Liver (tissue), 9 donors: Measurements from ENCODE around the gene BTBD19. TPM values are rescaled to one million over a fixed set of nuclear protein-coding genes. Genes with fewer than 3 reads are reported as not detected.
A peak's percentile ranks its signal among the peaks of the same experiment; 100 is the strongest.

ENCODE experiments used
- DNase-seq: peaks from one replicate; pipeline ENCODE4 v3.0.0-alpha.2; 2017; ENCODE audit warnings: low spot score
- H3K27ac ChIP-seq, 2 donors: one replicate each; pipeline ENCODE4 v1.7.0; 2013; ENCODE audit warnings: inconsistent platforms in 2 of 2, low read length in 2 of 2, control low read depth in 1 of 2, low read depth in 1 of 2, mild to moderate bottlenecking in 1 of 2
- H3K27me3 ChIP-seq, 4 donors: one replicate each; pipeline versions ENCODE4 v1.6.1 to v1.7.0; 2013; ENCODE audit warnings: low read length in 3 of 4, inconsistent platforms in 1 of 4, mild to moderate bottlenecking in 1 of 4, moderate library complexity in 1 of 4; ENCODE audit not compliant: control insufficient read depth in 4 of 4, insufficient read depth in 4 of 4
- H3K36me3 ChIP-seq, 4 donors: one replicate each; pipeline versions ENCODE4 v1.6.1 to v1.7.0; 2013; ENCODE audit warnings: low read length in 3 of 4, mild to moderate bottlenecking in 3 of 4, low read depth in 1 of 4, moderate library complexity in 1 of 4; ENCODE audit not compliant: control insufficient read depth in 4 of 4, insufficient read depth in 3 of 4
- H3K4me1 ChIP-seq, 4 donors: one replicate each; pipeline versions ENCODE4 v1.6.1 to v1.7.0; 2013; ENCODE audit warnings: low read length in 3 of 4, mild to moderate bottlenecking in 3 of 4, moderate library complexity in 1 of 4; ENCODE audit not compliant: control insufficient read depth in 4 of 4, insufficient read depth in 4 of 4
- H3K4me3 ChIP-seq, 3 donors: one replicate each; pipeline versions ENCODE4 v1.6.1 to v1.7.0; 2013; ENCODE audit warnings: low read length in 3 of 3, control low read depth in 1 of 3, low read depth in 1 of 3, mild to moderate bottlenecking in 1 of 3
- H3K9ac ChIP-seq, 2 donors: one replicate each; pipeline ENCODE4 v1.7.0; 2013; ENCODE audit warnings: low read length in 2 of 2, mild to moderate bottlenecking in 2 of 2, moderate library complexity in 2 of 2, control low read depth in 1 of 2, low read depth in 1 of 2
- H3K9me3 ChIP-seq, 4 donors: one replicate each; pipeline versions ENCODE4 v1.6.1 to v1.7.0; 2013; ENCODE audit warnings: low read length in 3 of 4; ENCODE audit not compliant: control insufficient read depth in 4 of 4
- ATF3 ChIP-seq: IDR thresholded peaks from 2 replicates; pipeline ENCODE4 v1.6.1; 2016; ENCODE audit warnings: antibody characterized with exemption
- CTCF ChIP-seq: fragments of 150-350 bp; IDR thresholded peaks from 2 replicates; pipeline ENCODE4 v1.5.1; 2017; ENCODE audit warnings: improper control_type of control experiment, low read depth, low read length; ENCODE audit not compliant: missing input control
- EGR1 ChIP-seq, 2 donors: IDR thresholded peaks; 2 replicates each; pipeline ENCODE4 v1.6.1; 2016 to 2018; ENCODE audit warnings: antibody characterized with exemption in 2 of 2, low read depth in 2 of 2
- FOXA1 ChIP-seq: IDR thresholded peaks from 2 replicates; pipeline ENCODE4 v1.6.1; 2016; ENCODE audit warnings: antibody characterized with exemption
- FOXA2 ChIP-seq: IDR thresholded peaks from 2 replicates; pipeline ENCODE4 v1.6.1; 2016; ENCODE audit warnings: antibody characterized with exemption
- GABPA ChIP-seq, 2 donors: IDR thresholded peaks in 1 of 2; conservative IDR thresholded peaks in 1 of 2; 2 replicates each; pipeline ENCODE4 v1.6.1; 2016; ENCODE audit warnings: antibody characterized with exemption in 2 of 2, mild to moderate bottlenecking in 1 of 2, moderate library complexity in 1 of 2
- HNF4A ChIP-seq, 2 donors: conservative IDR thresholded peaks; 2 replicates each; pipeline ENCODE4 v1.6.1; 2016; ENCODE audit warnings: antibody characterized with exemption in 2 of 2, mild to moderate bottlenecking in 2 of 2
- HNF4G ChIP-seq: IDR thresholded peaks from 2 replicates; pipeline ENCODE4 v1.6.1; 2016; ENCODE audit warnings: antibody characterized with exemption
- JUND ChIP-seq, 2 donors: IDR thresholded peaks; 2 replicates each; pipeline ENCODE4 v1.6.1; 2016; ENCODE audit warnings: antibody characterized with exemption in 2 of 2
- MAX ChIP-seq: IDR thresholded peaks from 2 replicates; pipeline ENCODE4 v1.6.1; 2016; ENCODE audit warnings: antibody characterized with exemption
- NR2F2 ChIP-seq: IDR thresholded peaks from 2 replicates; pipeline ENCODE4 v1.6.1; 2016; ENCODE audit warnings: antibody characterized with exemption
- RAD21 ChIP-seq, 2 donors: IDR thresholded peaks; 2 replicates each; pipeline ENCODE4 v1.6.1; 2016; ENCODE audit warnings: antibody characterized with exemption in 2 of 2, mild to moderate bottlenecking in 2 of 2
- RXRA ChIP-seq, 2 donors: IDR thresholded peaks; 2 replicates each; pipeline ENCODE4 v1.6.1; 2017 to 2018; ENCODE audit warnings: antibody characterized with exemption in 2 of 2, mild to moderate bottlenecking in 1 of 2
- SP1 ChIP-seq: IDR thresholded peaks from 2 replicates; pipeline ENCODE4 v1.6.1; 2018; ENCODE audit warnings: antibody characterized with exemption, mild to moderate bottlenecking
- YY1 ChIP-seq: IDR thresholded peaks from 2 replicates; pipeline ENCODE4 v1.6.1; 2016; ENCODE audit warnings: antibody characterized with exemption, mild to moderate bottlenecking
- ZBTB33 ChIP-seq: IDR thresholded peaks from 2 replicates; pipeline ENCODE4 v1.6.1; 2016; ENCODE audit warnings: antibody characterized with exemption
- WGBS: extraction: QIAGEN DNeasy Blood & Tissue Kit; methylation state at CpG from one replicate; pipeline ENCODE4 v1.1.7; 2013; 5-methylcytosine and 5-hydroxymethylcytosine counted together
- polyA plus RNA-seq, 2 donors: library from polyadenylated mRNA; stranded (reverse) in 1 of 2; unstranded in 1 of 2; fragments of 200-250 nt in 1 of 2; fragments of >200 nt in 1 of 2; fragmentation: Nextera tagmentation in 1 of 2; extraction: Ambion mirVana in 1 of 2; gene quantifications; one replicate each; pipeline versions ENCODE4 v1.2.1 to v1.2.3, GENCODE V29; 2013 to 2015
- total RNA-seq, 2 donors: library from RNA; depleted of rRNA; stranded (reverse); fragments of >200 nt; gene quantifications; one replicate each; pipeline ENCODE4 v1.2.3, GENCODE V29; 2014
- donor health status: healthy.
- donor health status: healthy.
- donor health status: healthy.
- donor health status: healthy.
- donor health status: healthy.

The BTBD19 gene
- total and polyA plus RNA-seq, 4 donors, result 1.3 to 3.1 (median 2.6) TPM

GRCh38 chr1:44820328-44821239 lies 12.3 kb downstream of the BTBD19 start:
- Histone ChIP-seq H3K4me3 (peak overlapping the region; percentile 58 to 70 (median 67)), H3K9me3 (no peaks in the 10 kb centered on the region), H3K4me1 (peaks cover 2 to 23% (median 11%) of the 10 kb centered on the region in 4 donors), H3K27ac (peak overlapping the region; percentile 83 to 98), H3K9ac (peak overlapping the region; percentile 94 to 98), H3K27me3 (no peaks in the 10 kb centered on the region), H3K36me3 (no peaks in the 10 kb centered on the region)
- DNase-seq, result no peak
- 29% methylated on average over 25 of the region's 25 CpGs for WGBS
- TF ChIP-seq ZBTB33 (no peak), HNF4A (conservative IDR thresholded peaks at IDR 0.05) (peak in 1 of 2 donors; percentile 1)

- H3K27me3 ChIP-seq, result no peaks in the 10 kb centered on the region
- no peak for DNase-seq
- TF ChIP-seq ATF3 (no peak), RAD21 (IDR thresholded peaks at IDR 0.05) (no peak), GABPA (IDR thresholded peaks at IDR 0.05 in 1 of 2, conservative IDR thresholded peaks at IDR 0.05 in 1 of 2) (no peak), ZBTB33 (no peak)
- H3K27ac ChIP-seq, result no peak overlapping the region
- no peaks in the 10 kb centered on the region for H3K9me3 ChIP-seq
- no peak overlapping the region for H3K4me3 ChIP-seq
- WGBS, result 94% methylated on average over 9 of the region's 9 CpGs
- peaks cover 2 to 23% (median 12%) of the 10 kb centered on the region in 4 donors for H3K4me1 ChIP-seq
- H3K36me3 ChIP-seq, result no peaks in the 10 kb centered on the region
- no peak overlapping the region for H3K9ac ChIP-seq
Observed at GRCh38 chr1:44821240-44821715, 13.0 kb downstream of the BTBD19 start.

GRCh38 chr1:44822131-44822701 lies 13.9 kb downstream of the BTBD19 start:
- no peaks in the 10 kb centered on the region for H3K9me3 ChIP-seq
- H3K27me3 ChIP-seq, result no peaks in the 10 kb centered on the region
- no peak overlapping the region for H3K4me3 ChIP-seq
- WGBS, result 95% methylated on average over 6 of the region's 6 CpGs
- H3K27ac ChIP-seq, result no peak overlapping the region
- H3K4me1 ChIP-seq, result peaks cover 2 to 25% (median 12%) of the 10 kb centered on the region in 4 donors
- no peaks in the 10 kb centered on the region for H3K36me3 ChIP-seq
- H3K9ac ChIP-seq, result no peak overlapping the region
- no peak for DNase-seq
- TF ChIP-seq HNF4G (no peak), CTCF (no peak), SP1 (no peak), ZBTB33 (no peak), FOXA2 (no peak), MAX (no peak), NR2F2 (no peak), ATF3 (no peak), FOXA1 (no peak), EGR1 (IDR thresholded peaks at IDR 0.05; ENCODE audit: low read depth in 2 of 2) (no peak), YY1 (no peak), RXRA (IDR thresholded peaks at IDR 0.05) (no peak), HNF4A (conservative IDR thresholded peaks at IDR 0.05) (no peak), RAD21 (IDR thresholded peaks at IDR 0.05) (no peak), JUND (IDR thresholded peaks at IDR 0.05) (no peak), GABPA (IDR thresholded peaks at IDR 0.05 in 1 of 2, conservative IDR thresholded peaks at IDR 0.05 in 1 of 2) (no peak)
